Astrocyte (in vitro differentiated cells and primary cell): Measurements from ENCODE around the gene SMARCB1. TPM values are rescaled to one million over a fixed set of nuclear protein-coding genes. Genes with fewer than 3 reads are reported as not detected.
A peak's percentile ranks its signal among the peaks of the same experiment; 100 is the strongest.

Experiments
- DNase-seq: peaks from one replicate; pipeline ENCODE4 v3.0.0-alpha.2; 2010; ENCODE audit warnings: low read depth
- FAIRE-seq: peaks from 2 replicates; lab custom pipeline; 2011; peaks lifted over from hg19 to GRCh38; lab: Jason Lieb, UNC
- H2AFZ ChIP-seq: 2 replicates; pipeline ENCODE4 v1.6.0; 2012; ENCODE audit warnings: low read depth, low read length, inconsistent platforms
- H3K27ac ChIP-seq: 2 replicates; pipeline ENCODE4 v1.5.1; 2011; ENCODE audit warnings: low read depth, low read length, inconsistent platforms
- H3K27me3 ChIP-seq: 2 replicates; pipeline ENCODE4 v1.6.0; 2011; ENCODE audit warnings: low read length, inconsistent platforms; ENCODE audit not compliant: insufficient read depth
- H3K36me3 ChIP-seq: 2 replicates; pipeline ENCODE4 v1.5.1; 2011; ENCODE audit warnings: low read length, inconsistent platforms; ENCODE audit not compliant: insufficient read depth
- H3K4me1 ChIP-seq: 2 replicates; pipeline ENCODE4 v1.5.1; 2011; ENCODE audit warnings: low read length, inconsistent platforms; ENCODE audit not compliant: insufficient read depth
- H3K4me2 ChIP-seq: 2 replicates; pipeline ENCODE4 v1.6.0; 2012; ENCODE audit warnings: low read length, inconsistent platforms
- H3K4me3 ChIP-seq: 2 replicates; pipeline ENCODE4 v1.5.1; 2011; ENCODE audit warnings: low read depth, mild to moderate bottlenecking, low read length, inconsistent platforms; ENCODE audit not compliant: insufficient read depth
- H3K79me2 ChIP-seq: 2 replicates; pipeline ENCODE4 v1.6.0; 2012; ENCODE audit warnings: mild to moderate bottlenecking, low read length, inconsistent platforms; ENCODE audit not compliant: insufficient read depth
- H3K9ac ChIP-seq: 2 replicates; pipeline ENCODE4 v1.6.0; 2012; ENCODE audit warnings: mild to moderate bottlenecking, low read length, inconsistent platforms
- H3K9me3 ChIP-seq: 2 replicates; pipeline ENCODE4 v1.5.1; 2012; ENCODE audit warnings: low read depth, mild to moderate bottlenecking, low read length, inconsistent platforms; ENCODE audit not compliant: insufficient read depth
- H4K20me1 ChIP-seq: 2 replicates; pipeline ENCODE4 v1.6.0; 2012; ENCODE audit warnings: low read length, inconsistent platforms; ENCODE audit not compliant: insufficient read depth
- H3K27ac Mint-ChIP-seq: one replicate; pipeline ENCODE4 v1.8.0; 2021; ENCODE audit warnings: mild to moderate bottlenecking, mixed read lengths; ENCODE audit not compliant: unreplicated experiment
- H3K27me3 Mint-ChIP-seq: one replicate; pipeline ENCODE4 v1.8.0; 2021; ENCODE audit warnings: low read depth, mixed read lengths; ENCODE audit not compliant: unreplicated experiment
- H3K36me3 Mint-ChIP-seq: one replicate; pipeline ENCODE4 v1.8.0; 2021; ENCODE audit warnings: low read depth, mixed read lengths; ENCODE audit not compliant: unreplicated experiment
- H3K4me1 Mint-ChIP-seq: one replicate; pipeline ENCODE4 v1.8.0; 2021; ENCODE audit warnings: low read depth, mixed read lengths; ENCODE audit not compliant: unreplicated experiment
- H3K4me3 Mint-ChIP-seq: one replicate; pipeline ENCODE4 v1.8.0; 2021; ENCODE audit warnings: mild to moderate bottlenecking, moderate library complexity, mixed read lengths; ENCODE audit not compliant: unreplicated experiment
- H3K9me3 Mint-ChIP-seq: one replicate; pipeline ENCODE4 v1.8.0; 2021; ENCODE audit warnings: mild to moderate bottlenecking, mixed read lengths; ENCODE audit not compliant: unreplicated experiment
- CTCF ChIP-seq: IDR thresholded peaks from 2 replicates; pipeline ENCODE4 v1.5.1; 2011; ENCODE audit warnings: low read depth, mild to moderate bottlenecking, inconsistent platforms, low read length, moderate library complexity; ENCODE audit not compliant: insufficient read depth
- EZH2 ChIP-seq: IDR thresholded peaks from 2 replicates; pipeline ENCODE4 v1.6.1; 2012; ENCODE audit warnings: mild to moderate bottlenecking, low read length, inconsistent platforms; ENCODE audit not compliant: insufficient read depth
- total RNA-seq: library from RNA; stranded (reverse); gene quantifications from 2 replicates; pipeline ENCODE4 v1.2.1, GENCODE V29; 2021

Gene SMARCB1
- total RNA-seq, 1 donor from 2014 or later = 91.3 TPM

GRCh38 chr22:23773483-23774113, 13.2 kb upstream of the SMARCB1 start:
- Histone ChIP-seq H3K36me3 (no peaks in the 10 kb centered on the region), H3K27ac (no peak overlapping the region), H4K20me1 (peaks cover 3% of the 10 kb centered on the region), H3K9me3 (no peaks in the 10 kb centered on the region), H3K4me3 (no peak overlapping the region), H3K27me3 (no peaks in the 10 kb centered on the region), H3K4me1 (peaks cover 7% of the 10 kb centered on the region), H2AFZ (no peak overlapping the region), H3K79me2 (no peaks in the 10 kb centered on the region), H3K9ac (no peak overlapping the region), H3K4me2 (peak overlapping the region; percentile 83)
- peak overlapping the region; percentile 14 for H3K27ac Mint-ChIP-seq
- no peaks in the 10 kb centered on the region for H3K9me3 Mint-ChIP-seq
- H3K4me3 Mint-ChIP-seq = peak overlapping the region; percentile 70
- H3K27me3 Mint-ChIP-seq = peaks cover 19% of the 10 kb centered on the region
- DNase-seq (no peak), FAIRE-seq (no peak)
- peaks cover 18% of the 10 kb centered on the region for H3K4me1 Mint-ChIP-seq
- TF ChIP-seq CTCF = no peak
- peak; percentile 35 for TF ChIP-seq EZH2
- H3K36me3 Mint-ChIP-seq = no peaks in the 10 kb centered on the region

GRCh38 chr22:23774114-23774921, 12.4 kb upstream of the SMARCB1 start:
- FAIRE-seq (no peak), DNase-seq (no peak)
- Histone ChIP-seq H3K4me1 (peaks cover 7% of the 10 kb centered on the region), H3K79me2 (no peaks in the 10 kb centered on the region), H3K4me3 (no peak overlapping the region), H3K9ac (no peak overlapping the region), H3K27me3 (no peaks in the 10 kb centered on the region), H3K9me3 (no peaks in the 10 kb centered on the region), H2AFZ (no peak overlapping the region), H3K27ac (no peak overlapping the region), H3K4me2 (no peak overlapping the region), H4K20me1 (peaks cover 3% of the 10 kb centered on the region), H3K36me3 (no peaks in the 10 kb centered on the region)
- Mint-ChIP-seq H3K9me3 (no peaks in the 10 kb centered on the region), H3K27me3 (peaks cover 21% of the 10 kb centered on the region), H3K36me3 (no peaks in the 10 kb centered on the region), H3K27ac (peak overlapping the region; percentile 77), H3K4me1 (peaks cover 18% of the 10 kb centered on the region), H3K4me3 (peak overlapping the region; percentile 66)
- no peak for TF ChIP-seq EZH2
- no peak for TF ChIP-seq CTCF
